Ishikawa (cell line): ENCODE measurements around the gene DRD1.

Experiments used
- REST ChIP-seq: IDR thresholded peaks from 2 replicates; pipeline ENCODE4 v1.6.1; 2012; ENCODE audit warnings: low read depth, mild to moderate bottlenecking
- TEAD4 ChIP-seq: IDR thresholded peaks from 2 replicates; pipeline ENCODE4 v1.6.1; 2012
- YY1 ChIP-seq: IDR thresholded peaks from 2 replicates; pipeline ENCODE4 v1.6.1; 2012; ENCODE audit warnings: low read depth

- TF ChIP-seq TEAD4 (no peak), REST (no peak), YY1 (no peak)
These were observed 49.4 kb downstream of the DRD1 start for GRCh38 chr5:175394601-175395000.
